HPDE6-E6E7 (cell line): ENCODE measurements around the gene TOGARAM2.
"Not testable (repeated sequence)": the region's sequence is repeated elsewhere in the genome, so short reads cannot be mapped to it uniquely, and the experiment has no call there.

Experiments
- DNase-seq: peaks from one replicate; pipeline ENCODE4 v3.0.0; 2011; ENCODE audit warnings: missing footprints; ENCODE audit errors: extremely low spot score

Gene TOGARAM2

DNA sequence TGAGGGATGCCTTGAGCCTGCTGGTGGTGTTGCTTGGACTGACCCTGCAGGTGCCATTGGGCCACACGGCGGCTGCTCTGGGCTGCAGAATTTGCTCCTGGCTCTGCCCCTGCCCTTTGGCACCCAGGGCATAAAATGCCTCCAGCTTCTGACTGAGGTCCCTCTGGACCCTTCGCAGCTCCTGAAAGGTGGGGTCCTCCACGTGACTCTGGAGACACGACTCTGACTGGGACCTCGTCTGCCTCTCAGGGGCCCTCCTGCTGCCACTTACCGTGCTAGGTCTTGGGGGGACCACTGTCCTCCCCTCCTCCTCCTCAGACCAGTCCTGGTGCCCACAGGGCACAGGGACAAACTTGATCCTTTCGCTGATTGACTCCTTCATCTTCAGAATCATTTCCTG, 91.2 kb downstream of the TOGARAM2 start:
- no peak for DNase-seq

DNA sequence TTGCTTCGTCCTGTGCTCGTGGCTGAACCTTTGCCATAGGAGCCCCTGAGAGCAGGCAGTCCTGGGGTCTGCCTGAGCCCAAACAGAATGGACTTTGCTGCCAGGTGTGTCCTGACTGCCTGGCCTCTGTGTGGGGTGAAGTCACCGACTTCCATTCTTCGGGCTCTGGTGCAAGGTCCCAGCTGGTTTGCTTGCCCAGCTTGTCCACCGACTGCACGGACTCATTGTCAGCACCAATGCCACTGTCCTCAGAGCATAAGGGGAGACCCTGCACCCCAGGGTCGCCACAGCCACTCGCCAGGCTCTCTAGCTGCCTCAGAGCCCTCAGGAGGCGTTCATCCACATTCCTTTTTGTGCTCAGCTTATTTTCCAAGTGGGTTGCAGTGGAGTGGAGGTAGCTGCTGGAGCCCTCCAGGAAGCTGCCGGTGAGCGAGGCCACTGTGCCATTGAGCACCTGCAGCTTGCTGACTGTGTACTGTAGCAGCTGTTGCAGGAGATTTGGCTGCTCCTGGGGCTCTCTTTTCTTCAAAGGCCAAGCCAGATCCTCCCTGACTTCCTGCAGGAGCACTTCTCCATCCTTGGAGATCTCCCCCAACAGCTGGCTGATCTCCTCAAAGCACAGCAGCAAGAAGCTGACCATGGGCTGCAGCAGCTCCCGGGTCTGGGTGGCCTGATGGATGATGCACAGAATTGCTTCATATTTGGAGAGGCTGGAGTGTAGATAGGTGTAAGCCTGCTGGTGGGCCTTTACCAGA, 92.0 kb downstream of the TOGARAM2 start:
- DNase-seq = no peak

DNA sequence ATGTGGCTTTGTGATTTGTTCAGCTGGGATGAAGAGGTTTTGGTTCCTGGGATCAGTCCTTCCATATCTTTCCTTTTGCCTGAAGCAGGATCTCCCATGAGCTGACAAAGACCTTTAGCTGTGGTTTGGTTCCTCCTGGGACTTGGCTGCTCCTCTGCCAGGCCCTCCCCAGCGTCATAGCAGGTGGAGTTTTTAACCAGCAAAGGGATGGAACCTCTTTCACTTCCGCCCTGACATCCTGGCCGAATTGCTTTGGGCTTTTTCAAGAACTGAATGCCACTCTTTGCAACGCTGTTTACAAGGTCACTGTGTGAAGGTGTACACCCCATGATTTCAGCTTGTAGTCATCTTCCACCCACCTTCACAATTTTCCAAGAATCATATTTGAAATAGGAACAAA, 92.8 kb downstream of the TOGARAM2 start:
- DNase-seq = no peak

DNA sequence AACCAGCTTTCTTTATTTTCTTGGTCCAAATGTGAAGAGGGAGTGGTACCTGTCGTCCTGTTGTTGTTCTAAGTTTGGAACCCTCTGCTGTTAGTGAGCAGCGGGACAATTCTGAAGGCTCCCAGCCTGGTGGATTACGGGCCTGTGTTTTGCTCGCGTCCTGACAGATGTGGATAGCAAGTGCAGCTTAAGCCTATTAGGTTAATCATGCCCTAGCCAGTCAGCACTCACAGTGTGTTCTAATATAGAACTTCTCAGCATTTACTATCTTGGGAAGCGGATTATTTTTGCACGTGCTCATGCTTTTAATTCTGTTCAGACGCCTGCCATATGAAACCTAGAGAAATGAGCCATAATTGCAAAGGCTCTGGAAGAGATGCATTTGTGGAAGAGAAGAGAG, 93.3 kb downstream of the TOGARAM2 start, which contains the start of gene PCARE:
PCARE (minus strand) TSS at position 113 of the 400 bp plus-strand sequence. CDS start 262 bp downstream, outside the sequence.
- DNase-seq = no peak

DNA sequence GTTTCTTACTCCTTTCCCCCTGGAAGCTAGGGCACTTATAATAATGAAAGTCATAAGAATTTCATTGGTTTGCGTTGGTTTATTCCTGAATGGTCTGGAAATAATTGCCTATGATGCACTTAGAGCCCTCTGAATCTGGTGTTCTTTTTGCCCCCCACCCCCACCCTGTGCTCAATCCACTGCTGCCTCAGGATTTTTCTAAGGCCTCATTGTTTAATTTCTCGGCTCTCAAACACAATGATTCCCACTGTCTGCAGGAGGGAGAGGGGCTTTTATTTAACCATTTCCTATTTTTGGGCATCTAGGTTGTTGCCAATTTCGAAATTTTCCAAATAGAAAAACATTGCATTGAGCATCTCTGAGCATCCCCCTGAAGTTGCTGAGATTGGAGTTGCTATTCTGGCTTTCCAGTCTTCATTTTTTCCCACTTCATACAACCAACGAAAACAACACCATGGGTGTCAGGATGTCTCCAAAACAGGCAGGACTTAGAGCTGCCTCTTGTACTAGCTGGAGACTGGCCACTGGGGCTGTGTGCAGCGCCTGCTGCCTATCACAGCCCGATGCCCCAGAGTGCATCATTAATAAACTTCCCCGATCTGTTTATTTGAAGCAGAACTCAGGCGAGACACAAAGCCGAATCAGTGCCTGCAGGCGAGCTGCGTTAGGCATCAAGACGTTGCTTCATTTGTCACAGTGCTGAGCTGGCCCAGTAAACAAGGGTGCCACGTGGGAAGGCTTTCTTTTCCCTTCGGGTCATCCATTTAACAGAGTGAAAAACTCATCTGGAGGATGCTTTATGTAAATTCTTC, 95.0 kb downstream of the TOGARAM2 start:
- DNase-seq = no peak

DNA sequence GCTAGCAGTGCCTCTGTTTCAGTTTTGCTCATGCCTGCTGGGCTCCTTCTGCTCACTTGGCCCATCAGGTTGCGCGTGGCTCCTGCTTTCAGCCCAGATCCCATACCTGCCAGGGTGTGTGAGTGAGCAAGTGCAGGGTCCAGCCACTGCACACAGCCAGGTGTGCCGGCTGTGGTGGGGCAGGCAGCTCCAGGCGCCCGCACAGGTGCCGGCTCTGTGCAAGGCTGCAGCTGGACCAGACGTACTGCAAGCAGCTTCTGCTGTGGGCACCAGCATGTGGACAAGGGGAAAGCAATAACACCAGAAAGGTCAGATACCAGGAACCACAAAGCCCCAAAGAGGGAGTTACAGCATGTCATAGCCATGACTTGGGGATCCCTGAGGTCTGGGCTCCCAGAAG, 98.8 kb downstream of the TOGARAM2 start:
- DNase-seq = no peak

DNA sequence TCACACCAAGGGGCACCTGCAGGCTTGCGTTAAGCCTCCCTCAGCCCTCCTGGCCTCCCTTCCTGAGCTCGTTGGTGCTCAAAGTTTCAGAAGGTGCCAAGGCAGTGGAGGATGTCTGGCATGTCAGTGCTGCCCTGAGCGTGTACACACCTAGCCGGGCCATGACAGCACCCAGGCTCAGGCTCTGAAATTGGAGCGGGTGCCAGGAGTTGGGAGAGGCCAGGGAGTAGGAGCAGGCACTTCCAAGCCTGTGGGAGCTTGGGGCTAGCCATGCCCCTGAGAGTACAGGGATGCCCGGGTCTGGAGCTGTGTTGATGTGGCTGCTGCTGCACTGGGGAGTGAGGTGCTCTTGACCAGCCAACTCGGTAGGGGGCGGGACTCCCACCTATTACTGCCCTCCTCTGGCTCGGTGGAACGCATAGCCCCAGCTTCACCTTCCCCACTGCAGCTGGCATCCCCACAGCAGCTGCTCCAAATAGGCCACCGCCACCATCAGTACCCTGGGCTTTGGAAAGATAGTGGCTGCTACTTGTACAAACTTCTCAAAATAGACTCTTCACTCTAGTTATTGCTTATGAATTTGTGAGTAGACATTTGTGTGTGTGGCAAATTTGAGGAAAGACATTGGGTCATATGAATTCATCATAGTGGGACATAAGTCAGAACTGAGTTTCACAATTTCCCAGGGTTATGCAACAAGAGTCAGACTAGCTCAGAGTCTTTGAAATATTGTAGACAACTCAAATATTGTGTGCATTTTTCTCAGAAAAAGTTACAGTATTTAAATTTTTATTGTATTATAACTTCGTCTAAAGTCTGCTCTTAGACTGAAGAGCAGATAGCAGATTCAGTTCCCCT, 100.0 kb downstream of the TOGARAM2 start:
- no peak for DNase-seq

DNA sequence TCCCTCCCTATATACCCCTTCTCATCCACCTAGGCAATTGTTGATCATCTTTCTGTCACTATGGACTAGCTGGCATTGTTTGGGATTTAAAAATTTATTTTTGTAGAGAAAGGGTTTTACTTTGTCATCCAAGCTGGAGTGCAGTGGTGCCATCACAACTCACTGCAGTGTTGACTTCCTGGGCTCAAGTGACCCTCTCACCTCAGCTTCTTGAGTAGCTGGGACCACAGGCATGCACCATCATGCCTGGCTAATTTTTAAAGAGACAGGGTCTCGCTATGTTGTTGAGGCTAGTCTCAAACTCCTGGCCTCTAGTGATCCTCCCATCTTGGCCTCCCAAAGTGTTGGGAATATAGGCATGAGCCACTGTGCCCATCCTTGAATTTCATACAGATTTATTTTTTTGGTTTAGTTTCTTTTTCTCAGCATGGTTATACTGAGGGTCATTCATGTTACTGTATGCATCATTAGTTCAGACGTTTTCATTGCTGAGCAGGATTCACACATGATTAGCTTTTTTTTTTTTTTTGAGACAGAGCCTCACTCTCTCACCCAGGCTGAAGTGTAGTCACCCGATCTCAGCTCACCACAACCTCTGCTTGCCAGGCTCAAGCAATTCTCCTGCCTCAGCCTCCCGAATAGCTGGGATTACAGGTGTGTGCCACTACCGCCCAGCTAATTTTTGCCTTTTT, 101.9 kb downstream of the TOGARAM2 start:
- DNase-seq = no peak

DNA sequence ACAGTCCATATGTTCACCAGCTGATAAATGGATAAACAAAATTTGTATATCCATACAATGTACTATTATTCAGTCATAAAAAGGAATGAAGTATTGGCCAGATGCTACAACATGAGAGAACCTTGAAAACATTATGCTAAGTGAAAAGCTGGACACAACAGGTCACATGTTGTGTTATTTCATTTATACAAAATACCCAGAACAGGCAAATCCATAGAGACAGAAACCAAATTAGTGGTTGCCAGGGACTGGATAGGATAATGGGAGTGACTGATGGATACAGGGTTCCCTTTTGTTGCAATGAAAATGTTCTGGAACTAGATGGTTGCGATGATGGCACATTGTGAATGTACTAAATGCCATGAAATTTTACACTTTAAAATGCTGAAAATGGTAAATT, 103.5 kb downstream of the TOGARAM2 start:
- no peak for DNase-seq

DNA sequence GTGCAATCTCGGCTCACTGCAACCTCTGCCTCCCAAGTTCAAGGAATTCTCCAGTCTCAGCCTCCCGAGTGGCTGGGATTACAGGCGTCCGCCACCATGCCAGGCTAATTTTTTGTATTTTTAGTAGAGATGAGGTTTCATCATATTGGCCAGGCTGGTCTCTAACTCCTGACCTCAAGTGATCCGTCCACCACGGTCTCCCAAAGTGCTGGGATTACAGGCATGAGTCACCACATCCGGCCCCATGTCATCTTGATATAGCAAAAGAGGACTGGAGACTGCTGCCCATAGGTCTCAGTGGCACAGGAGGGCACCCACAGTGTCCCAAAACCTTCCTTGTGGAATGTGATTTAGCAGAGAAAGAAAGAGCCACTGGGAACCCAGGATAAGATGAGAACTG, 109.2 kb downstream of the TOGARAM2 start:
- not testable (repeated sequence) for DNase-seq

DNA sequence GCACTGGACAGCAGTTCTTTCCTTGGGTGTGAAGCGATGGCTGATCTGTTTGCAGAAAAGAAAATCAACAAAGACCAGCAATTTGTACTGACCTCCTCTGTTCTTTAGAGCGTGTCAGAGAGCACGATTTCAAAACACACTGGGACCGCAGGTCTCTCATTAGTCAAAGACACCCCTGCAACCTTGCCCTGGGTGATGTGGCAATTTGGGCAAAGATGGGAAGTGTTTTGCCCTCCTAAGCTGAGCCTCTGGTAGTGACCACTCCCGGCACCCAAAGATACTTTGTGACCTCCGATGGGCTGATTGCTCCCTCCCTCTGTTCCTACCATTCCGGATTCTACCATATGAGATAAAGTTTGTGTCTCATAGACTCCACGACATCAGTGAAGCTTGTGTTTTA, 115.9 kb downstream of the TOGARAM2 start:
- no peak for DNase-seq

DNA sequence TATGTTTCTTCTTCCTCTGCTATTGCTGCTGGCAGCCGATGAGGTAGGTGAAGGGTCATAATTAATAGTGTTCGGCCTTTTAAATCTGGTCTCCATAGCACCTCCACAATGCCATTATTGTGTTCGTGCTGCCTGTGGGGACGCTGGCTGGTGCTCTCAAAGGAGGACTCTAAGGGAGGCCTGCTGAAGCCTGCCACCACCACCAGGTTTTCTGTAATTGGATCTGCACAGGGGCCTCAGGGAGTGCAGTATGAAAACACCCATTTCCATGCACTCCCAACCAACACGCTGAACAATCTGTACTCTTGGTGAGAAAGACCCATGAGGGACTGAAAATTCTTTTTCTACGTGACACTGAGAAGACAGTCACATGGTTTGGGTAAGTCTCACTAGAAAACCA, 116.5 kb downstream of the TOGARAM2 start:
- no peak for DNase-seq

DNA sequence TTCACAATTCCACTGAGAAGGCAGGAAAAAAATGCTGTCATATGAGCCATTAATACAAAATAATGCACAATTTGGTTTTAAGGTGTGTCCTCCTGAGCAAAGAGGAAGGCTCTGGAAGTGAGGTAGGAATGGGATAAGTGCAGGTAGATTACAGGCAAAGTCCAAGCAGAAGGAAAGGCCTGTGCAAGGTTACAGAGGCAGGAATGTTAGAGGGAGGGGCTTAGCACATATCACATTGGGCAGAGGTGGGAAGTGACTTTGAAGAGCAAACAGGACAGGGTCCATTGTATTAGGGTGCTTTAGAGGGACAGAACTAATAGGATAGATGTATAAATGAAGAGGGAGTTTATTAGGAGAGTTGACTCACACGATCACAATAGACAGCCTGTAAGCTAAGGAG, 119.5 kb downstream of the TOGARAM2 start:
- no peak for DNase-seq
